Stimulated activated CD8-positive, alpha-beta memory T cell treated with anti-CD3 and anti-CD28 coated beads, Interleukin-4, amount 100 ng/mL, for 1 hour (primary cell): ENCODE measurements around the gene FRMD3.
"Not testable (repeated sequence)": the region's sequence is repeated elsewhere in the genome, so short reads cannot be mapped to it uniquely, and the experiment has no call there.

Experiments
- DNase-seq, 2 donors: peaks; one replicate each; pipeline ENCODE4 v3.0.0-alpha.2; 2020; ENCODE audit warnings: low read depth in 2 of 2, low spot score in 1 of 2

FRMD3 gene

GRCh38 chr9:83396813-83397212 lies 141.4 kb downstream of the FRMD3 start:
- DNase-seq = no peak

DNA sequence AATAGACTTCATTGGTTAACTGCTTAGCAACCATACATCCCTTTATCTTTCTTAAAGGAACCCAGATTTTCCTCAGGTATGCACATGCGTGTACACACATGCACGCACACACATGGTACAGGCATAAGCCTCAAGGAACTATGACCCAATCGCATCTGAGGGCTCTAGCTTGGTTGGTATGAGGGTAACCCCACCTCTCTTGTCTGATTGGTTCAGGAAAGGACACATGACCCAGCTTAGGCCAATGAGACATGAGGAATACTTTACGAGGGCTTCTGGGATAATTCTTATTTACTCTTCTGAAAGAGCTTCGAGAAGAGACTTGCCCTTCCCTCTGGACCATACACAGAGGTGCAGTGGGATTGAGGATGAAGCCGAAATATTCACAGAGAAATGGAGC lies 141.9 kb downstream of the FRMD3 start:
- DNase-seq = no peak

DNA sequence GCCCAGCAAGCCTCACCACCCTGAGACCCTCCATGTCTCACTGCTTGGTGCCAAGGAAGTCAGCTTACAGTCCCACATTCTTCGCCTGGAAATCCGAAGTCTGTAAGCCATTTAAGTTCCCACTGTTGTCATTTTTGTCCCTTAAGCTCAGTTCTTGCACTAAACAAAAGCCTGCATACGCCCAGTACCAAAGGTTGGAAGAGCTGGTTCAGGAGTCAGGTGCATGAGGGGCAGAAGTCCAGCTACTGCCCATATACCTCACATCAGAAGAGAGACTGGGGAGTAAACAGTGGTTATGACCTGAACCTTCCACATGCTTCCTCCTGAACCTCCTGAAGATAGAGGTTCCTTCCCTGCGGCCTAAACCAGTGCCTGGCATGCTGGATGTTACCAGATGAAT lies 146.0 kb downstream of the FRMD3 start:
- no peak for DNase-seq

GRCh38 chr9:83388346-83388745 lies 149.9 kb downstream of the FRMD3 start:
- no peak for DNase-seq

DNA sequence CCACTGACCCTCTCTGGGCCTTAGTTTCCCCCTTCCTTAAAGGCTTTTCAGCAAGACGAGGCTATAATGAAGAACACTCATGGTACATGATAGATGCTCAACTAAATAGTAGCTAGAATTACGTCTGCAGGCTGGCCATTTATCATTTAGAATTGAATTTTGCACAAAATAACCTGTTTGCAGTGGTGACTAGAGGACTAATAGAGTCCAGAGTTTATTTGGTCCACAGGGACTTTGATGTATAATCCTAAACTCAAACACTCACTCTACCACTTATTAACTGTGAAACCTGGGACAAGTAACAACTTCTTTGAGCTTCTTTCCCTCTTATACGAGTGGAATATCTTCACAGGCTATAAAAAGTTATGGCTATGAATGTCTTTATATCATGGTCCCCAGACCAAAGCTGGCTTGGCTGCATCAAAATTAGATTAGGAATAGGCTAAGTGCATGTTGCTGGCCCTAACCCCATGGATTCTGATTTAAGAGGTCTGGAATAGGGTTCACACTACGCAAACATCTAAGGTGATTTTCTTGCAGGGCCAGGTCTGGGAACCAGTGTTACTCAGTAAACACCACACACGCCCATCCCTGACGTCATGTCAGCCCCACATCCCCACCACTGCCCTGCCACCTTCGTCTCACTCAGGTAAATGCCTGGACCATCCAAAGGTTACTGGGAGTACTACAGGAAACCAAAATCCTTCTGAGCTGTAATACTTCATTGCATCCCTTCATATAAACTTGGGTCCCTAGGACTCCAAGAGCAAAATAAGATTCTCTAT lies 150.6 kb downstream of the FRMD3 start:
- DNase-seq = no peak

DNA sequence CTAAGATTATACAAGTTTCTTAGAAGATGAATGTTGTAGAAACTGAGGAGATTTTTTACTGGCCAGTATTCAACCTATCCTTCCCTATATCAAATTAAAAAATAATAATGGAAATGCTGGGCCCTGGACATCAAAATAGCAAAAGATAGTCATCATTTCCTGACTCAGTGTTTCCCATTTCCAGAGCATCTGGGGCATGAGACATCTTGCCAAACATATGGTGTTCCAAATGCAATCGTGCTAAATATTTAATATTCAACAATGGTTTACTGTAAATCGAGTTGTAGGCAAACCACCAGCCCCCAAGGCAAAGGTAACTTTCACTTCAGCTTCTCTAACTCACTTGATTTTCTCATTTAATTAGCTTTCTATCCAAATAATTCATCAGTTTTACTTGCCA lies 152.9 kb downstream of the FRMD3 start:
- DNase-seq = no peak

GRCh38 chr9:83384214-83384613 lies 154.0 kb downstream of the FRMD3 start:
- DNase-seq = no peak

DNA sequence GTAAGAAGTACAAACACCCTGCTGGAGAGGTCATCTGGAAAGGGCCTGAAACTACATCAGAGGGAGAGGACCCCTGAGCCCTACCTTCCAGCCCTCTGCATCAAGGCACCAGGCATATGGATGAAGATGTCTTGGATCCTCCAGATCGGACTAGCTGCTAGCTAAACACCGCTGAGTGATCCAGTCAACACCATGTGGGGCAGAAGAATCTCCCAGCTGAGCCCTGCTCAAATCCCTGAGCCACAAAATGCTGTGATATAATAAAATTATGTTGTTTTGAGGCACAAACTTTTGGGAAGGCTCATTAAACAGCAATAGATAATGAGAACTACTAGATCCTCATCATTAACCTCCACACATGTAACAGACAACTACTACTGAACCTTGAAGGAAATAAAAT lies 155.2 kb downstream of the FRMD3 start:
- DNase-seq = no peak

DNA sequence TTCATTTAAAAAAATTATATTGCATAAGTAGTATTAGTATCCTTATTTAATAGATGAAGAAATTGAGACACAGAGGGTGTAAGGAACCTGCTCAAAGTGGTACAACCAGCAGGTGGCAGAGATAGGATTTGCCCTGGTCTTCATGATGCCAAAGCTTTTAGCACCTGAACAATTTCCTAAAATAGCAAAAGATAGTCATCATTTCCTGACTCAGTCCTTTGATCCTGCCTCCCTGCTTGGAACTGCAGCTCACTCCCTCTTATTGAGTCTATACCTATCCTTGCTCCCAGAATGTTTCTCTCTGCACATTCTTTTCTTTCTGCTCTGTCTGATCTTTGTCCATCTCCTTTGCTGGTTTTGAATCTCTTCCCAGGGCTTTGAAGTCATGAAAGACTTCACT lies 155.8 kb downstream of the FRMD3 start:
- DNase-seq = no peak

DNA sequence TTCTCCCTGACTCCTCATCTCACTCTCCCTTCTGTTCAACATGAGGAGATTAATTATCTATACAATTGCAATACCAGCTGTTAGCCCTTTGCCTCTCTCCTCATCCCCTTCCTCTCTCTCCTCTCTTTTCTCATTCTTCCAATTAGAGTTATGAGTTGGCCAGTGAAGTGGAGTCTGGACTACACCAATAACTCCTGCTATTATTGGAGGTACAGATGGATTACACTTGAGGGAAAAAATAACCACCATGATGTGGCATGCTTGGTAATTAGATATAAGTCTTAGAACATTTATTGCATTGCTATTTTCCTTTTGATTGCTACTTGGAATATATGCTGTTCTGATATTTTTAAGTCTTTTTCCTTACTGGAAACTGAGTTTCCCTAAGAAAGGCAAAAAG lies 159.2 kb downstream of the FRMD3 start:
- no peak for DNase-seq

DNA sequence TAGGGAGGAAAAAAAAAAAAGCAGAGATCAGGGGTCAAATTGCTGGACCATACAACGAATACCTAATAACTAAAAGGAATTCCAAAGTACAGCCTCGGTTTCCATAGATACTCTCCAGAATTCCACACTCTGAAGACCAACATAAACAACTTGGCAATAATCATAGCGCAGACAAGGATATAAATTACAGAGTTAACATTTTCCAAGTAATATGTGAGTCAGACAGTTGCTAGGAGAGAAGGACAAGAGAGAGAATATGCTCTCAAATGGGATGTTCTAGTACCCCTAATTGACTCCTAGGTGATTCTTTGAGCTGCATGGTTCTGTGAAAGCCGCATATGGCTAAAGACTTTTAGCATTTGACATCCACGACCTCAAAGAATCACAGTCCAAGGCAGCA lies 165.2 kb downstream of the FRMD3 start:
- no peak for DNase-seq

DNA sequence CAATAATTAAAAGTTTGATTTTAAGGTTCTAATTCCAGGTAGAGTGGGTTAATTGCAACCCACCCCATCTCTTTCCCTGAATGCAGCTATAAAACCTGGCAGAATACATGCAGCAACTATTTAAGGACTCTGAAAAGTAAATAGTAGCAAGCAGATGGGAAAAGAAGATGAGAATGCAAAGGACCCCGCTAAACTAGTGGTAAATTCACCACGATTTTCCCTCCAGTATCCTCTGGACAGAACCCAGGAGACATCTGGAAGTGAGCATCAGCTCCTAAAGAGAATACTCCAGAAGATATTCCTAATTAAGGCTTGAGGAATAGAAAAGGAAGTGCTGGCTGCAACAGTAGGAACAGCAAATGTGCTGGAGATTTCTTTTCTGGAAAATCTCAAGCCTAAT lies 170.9 kb downstream of the FRMD3 start:
- no peak for DNase-seq

DNA sequence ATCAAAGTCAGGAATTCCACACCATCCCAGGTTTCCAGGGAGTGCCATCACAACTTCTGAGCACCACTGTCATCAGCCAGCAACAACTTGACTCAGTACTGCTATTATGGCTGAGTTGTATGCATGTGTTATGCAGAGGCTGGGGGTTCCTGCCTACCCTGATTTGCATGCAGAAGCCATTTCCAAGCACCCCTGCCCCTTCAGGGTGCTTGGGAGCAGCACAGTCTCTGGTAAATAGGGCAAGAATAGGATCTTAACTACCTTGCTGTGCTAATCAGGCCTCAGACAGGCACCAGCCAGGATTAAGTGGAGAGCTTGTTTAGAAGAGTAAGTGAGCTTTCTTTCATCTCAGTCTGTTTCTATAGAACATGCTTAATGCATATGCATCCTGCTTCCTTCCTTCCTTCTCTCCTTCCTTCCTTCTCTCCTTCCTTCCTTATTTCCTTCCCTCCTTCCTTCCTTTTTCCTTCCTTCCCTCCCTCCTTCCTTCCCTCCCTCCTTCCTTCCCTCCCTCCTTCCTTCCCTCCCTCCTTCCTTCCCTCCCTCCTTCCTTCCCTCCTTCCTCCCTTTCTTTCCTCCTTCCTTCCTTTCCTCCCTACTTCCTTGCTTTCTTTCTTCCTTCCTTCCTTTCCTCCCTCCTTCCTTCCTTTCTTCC lies 175.7 kb downstream of the FRMD3 start:
- no peak for DNase-seq

- no peak for DNase-seq
Measured at GRCh38 chr9:83359039-83359438, 179.2 kb downstream of the FRMD3 start.

DNA sequence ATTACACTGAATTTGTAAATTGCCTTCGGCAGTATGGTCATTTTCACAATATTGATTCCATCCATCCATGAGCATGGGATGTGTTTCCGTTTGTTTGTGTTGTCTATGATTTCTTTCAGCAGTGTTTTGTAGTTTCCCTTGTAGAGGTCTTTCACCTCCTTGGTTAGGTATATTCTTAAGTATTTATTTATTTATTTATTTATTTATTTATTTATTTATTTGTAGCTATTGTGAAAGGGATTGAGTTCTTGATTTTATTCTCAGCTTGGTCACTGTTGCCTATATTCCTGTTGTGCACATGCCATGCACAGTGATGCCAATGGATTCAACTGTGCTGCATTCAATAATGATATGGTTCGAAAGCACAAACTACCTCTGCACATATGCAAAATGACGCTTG lies 179.7 kb downstream of the FRMD3 start:
- not testable (repeated sequence) for DNase-seq

- no peak for DNase-seq
Measured at GRCh38 chr9:83355729-83356151, 182.5 kb downstream of the FRMD3 start.

DNA sequence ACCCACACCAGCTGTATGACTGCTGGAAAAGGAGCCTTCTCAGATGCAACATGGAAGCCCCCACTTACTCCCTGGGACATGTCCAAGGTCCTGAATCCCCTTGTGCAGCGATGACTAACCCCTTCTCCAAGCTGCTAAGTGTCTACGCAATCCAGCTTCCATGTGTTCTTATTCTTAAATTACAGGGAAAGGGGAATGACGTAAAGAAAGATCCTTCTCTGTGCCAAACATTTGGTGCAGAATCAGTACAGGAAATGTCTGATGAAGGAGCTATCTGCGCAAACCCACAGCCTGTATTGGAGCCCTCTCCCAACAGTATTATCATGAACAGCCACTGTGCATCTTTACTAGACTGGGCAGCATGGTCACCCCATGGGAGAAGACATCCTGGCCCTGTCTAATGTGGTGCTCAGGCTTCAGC lies 183.2 kb downstream of the FRMD3 start:
- no peak for DNase-seq

DNA sequence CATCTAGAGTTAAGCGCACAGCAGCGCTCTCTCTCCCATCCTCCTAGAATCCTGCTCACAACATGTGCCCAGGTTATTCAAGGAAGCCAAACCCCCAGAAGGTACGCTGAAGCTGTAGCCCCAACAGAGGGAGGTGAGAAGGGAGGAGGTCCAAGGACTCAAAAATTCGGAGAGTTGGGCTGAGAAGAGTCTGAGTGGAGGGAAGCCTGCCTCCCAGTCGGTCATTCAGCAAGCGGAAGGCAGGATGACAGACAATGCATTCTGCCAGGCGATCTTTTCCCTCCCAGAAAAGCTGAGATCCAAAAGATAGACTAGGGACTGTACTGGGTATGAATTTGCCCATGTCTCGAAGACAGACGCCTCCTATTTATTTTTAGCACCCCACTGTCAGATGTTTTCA lies 189.2 kb downstream of the FRMD3 start:
- no peak for DNase-seq

DNA sequence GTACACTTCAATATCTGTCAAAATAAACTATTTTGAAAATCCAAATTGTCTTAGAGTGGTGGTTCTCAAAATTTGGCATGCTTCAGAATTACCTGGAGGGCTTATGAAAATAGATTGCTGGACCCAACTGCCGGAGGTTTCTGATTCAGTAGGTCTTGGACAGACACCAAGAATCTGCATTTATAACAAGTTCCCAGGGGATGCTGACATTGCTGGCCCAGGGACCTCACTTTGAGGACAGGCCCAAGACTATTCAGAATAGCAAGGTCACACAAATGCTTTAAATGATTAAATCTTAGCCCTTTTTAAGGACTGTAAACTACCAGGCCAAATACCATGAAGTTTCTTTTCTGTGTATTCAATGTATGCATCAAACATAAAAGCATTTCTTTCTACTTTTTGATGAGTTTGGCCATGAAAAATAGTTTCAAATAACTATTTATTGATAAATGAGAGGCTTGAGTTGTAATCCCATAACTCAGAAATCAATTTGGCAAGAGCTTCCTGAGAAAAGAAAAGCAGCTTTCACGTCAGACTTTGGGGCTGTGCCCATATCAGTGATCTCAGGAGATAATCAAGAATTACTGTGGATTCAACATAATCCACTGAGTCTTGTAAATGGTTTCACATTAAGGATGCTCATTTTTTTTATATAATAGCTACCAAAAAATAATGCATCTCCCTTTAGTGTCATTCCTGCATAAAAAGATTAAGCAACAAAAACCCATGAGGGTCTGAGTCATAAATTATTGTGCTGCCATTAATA lies 191.4 kb downstream of the FRMD3 start:
- no peak for DNase-seq

- DNase-seq = no peak
Measured at GRCh38 chr9:83343366-83343999, 194.7 kb downstream of the FRMD3 start.

GRCh38 chr9:83342731-83343130 lies 195.5 kb downstream of the FRMD3 start:
- DNase-seq = no peak

- DNase-seq = no peak
Measured at GRCh38 chr9:83342006-83342405, 196.2 kb downstream of the FRMD3 start.
